IPS DF 4.7 (cell line): ENCODE measurements around the gene RPS6KB2.
"Not testable (repeated sequence)": the region's sequence is repeated elsewhere in the genome, so short reads cannot be mapped to it uniquely, and the experiment has no call there.

Experiments used
- DNase-seq: peaks from one replicate; pipeline ENCODE4 v3.0.0-alpha.2; 2013; ENCODE audit warnings: low spot score; ENCODE audit errors: extremely low read depth

The RPS6KB2 gene

GRCh38 chr11:67410984-67411784, 17.1 kb upstream of the RPS6KB2 start:
- DNase-seq = no peak

GRCh38 chr11:67411785-67412152, 16.5 kb upstream of the RPS6KB2 start:
- no peak for DNase-seq

GRCh38 chr11:67412495-67413179, 15.7 kb upstream of the RPS6KB2 start:
- no peak for DNase-seq

GRCh38 chr11:67413266-67413849, 14.9 kb upstream of the RPS6KB2 start:
- DNase-seq = no peak

- DNase-seq = no peak
These were observed 12.6 kb upstream of the RPS6KB2 start, which contains the start of gene CARNS1 for GRCh38 chr11:67415501-67416304. Gene CARNS1, plus strand, starts transcription at chr11:67415678. Its CDS starts 522 bp downstream, at chr11:67416200.

- DNase-seq = no peak
These were observed 11.6 kb upstream of the RPS6KB2 start for GRCh38 chr11:67416416-67417335.

- no peak for DNase-seq
These were observed 10.9 kb upstream of the RPS6KB2 start for GRCh38 chr11:67417425-67417824.

- no peak for DNase-seq
These were observed 9.6 kb upstream of the RPS6KB2 start for GRCh38 chr11:67418476-67419281.

GRCh38 chr11:67419325-67420049, 8.8 kb upstream of the RPS6KB2 start:
- no peak for DNase-seq

GRCh38 chr11:67420147-67420645, 8.1 kb upstream of the RPS6KB2 start:
- no peak for DNase-seq

- DNase-seq = no peak
These were observed 7.5 kb upstream of the RPS6KB2 start for GRCh38 chr11:67420646-67421429.

- DNase-seq = no peak
These were observed 6.8 kb upstream of the RPS6KB2 start for GRCh38 chr11:67421430-67422031.

GRCh38 chr11:67422891-67423290, 5.4 kb upstream of the RPS6KB2 start:
- DNase-seq = no peak

GRCh38 chr11:67423466-67423865, 4.8 kb upstream of the RPS6KB2 start:
- DNase-seq = no peak

- DNase-seq = no peak
These were observed 4.2 kb upstream of the RPS6KB2 start for GRCh38 chr11:67423891-67424613.

- not testable (repeated sequence) for DNase-seq
These were observed 882 bp upstream of the RPS6KB2 start for GRCh38 chr11:67427364-67427859.
